Measurements from ENCODE around the gene ZNF679.
"Not testable (repeated sequence)": the region's sequence is repeated elsewhere in the genome, so short reads cannot be mapped to it uniquely, and the experiment has no call there.

ZNF679 gene

GRCh38 chr7:64310426-64310825 is 82.2 kb downstream of the ZNF679 start:
- DNase-seq (ENCODE audit: low spot score): no peak

GRCh38 chr7:64312826-64313225 is 84.6 kb downstream of the ZNF679 start:
- no peak for DNase-seq (ENCODE audit: low spot score)

- DNase-seq (ENCODE audit: low spot score): peak; percentile 94
Observed at GRCh38 chr7:64313740-64314491, 85.6 kb downstream of the ZNF679 start, which contains the start of gene ZNF736. Gene ZNF736, plus strand, starts transcription at chr7:64313961. Its CDS starts 190 bp downstream, at chr7:64314151.

GRCh38 chr7:64314566-64314965 is 86.3 kb downstream of the ZNF679 start:
- DNase-seq (ENCODE audit: low spot score): no peak

GRCh38 chr7:64316031-64316742 is 87.9 kb downstream of the ZNF679 start:
- not testable (repeated sequence) for DNase-seq (ENCODE audit: low spot score)
